Suprapubic skin (tissue), 4 donors: ENCODE data around the gene INSM1. TPM values are rescaled to one million over a fixed set of nuclear protein-coding genes. Genes with fewer than 3 reads are reported as not detected.
A peak's percentile ranks its signal among the peaks of the same experiment; 100 is the strongest.

ENCODE experiments used
- DNase-seq, 2 donors: peaks; one replicate each; pipeline ENCODE4 v3.0.0-alpha.2; 2019; ENCODE audit warnings: low spot score in 2 of 2
- H3K27ac ChIP-seq: fragments of 200-600 bp; sonication (generic); one replicate; pipeline ENCODE4 v1.5.1; 2019
- H3K27me3 ChIP-seq: fragments of 200-600 bp; sonication (generic); one replicate; pipeline ENCODE4 v1.5.1; 2019
- H3K36me3 ChIP-seq: fragments of 200-600 bp; sonication (generic); one replicate; pipeline ENCODE4 v1.5.1; 2019
- H3K4me1 ChIP-seq: fragments of 200-600 bp; sonication (generic); one replicate; pipeline ENCODE4 v1.5.1; 2019
- H3K4me3 ChIP-seq: fragments of 200-600 bp; sonication (generic); one replicate; pipeline ENCODE4 v1.5.1; 2019; ENCODE audit warnings: mild to moderate bottlenecking
- H3K9me3 ChIP-seq: fragments of 200-600 bp; sonication (generic); one replicate; pipeline ENCODE4 v1.5.1; 2019
- EP300 ChIP-seq: sonication (generic); formaldehyde crosslinking; IDR thresholded peaks from one replicate; pipeline ENCODE4 v1.6.1; 2017; ENCODE audit warnings: antibody characterized with exemption
- POLR2A ChIP-seq, 2 donors: fragments of 450-650 bp; IDR thresholded peaks; one replicate each; pipeline ENCODE4 v1.6.1; 2017; ENCODE audit warnings: antibody characterized with exemption in 2 of 2, mild to moderate bottlenecking in 2 of 2, moderate library complexity in 2 of 2
- POLR2AphosphoS5 ChIP-seq, 3 donors: sonication (generic); formaldehyde crosslinking; IDR thresholded peaks; one replicate each; pipeline ENCODE4 v1.6.1; 2017; ENCODE audit warnings: antibody characterized with exemption in 3 of 3
- WGBS: methylation state at CpG from one replicate; pipeline ENCODE4 v1.1.5; 2018; 5-methylcytosine and 5-hydroxymethylcytosine counted together
- total RNA-seq, 4 donors: library from RNA; depleted of rRNA; stranded (reverse); fragments of >200 nt; gene quantifications; one replicate each; pipeline ENCODE4 v1.1.0, GENCODE V29; 2016
- TF ChIP-seq, protein P1 (sequence below), 2 donors: fragments of 200-600 bp in 1 of 2; fragments of 450-650 bp in 1 of 2; sonication (generic) in 1 of 2; IDR thresholded peaks; one replicate each; pipeline ENCODE4 v1.5.1; 2016 to 2019; ENCODE audit warnings: antibody characterized with exemption in 2 of 2, mild to moderate bottlenecking in 1 of 2, moderate library complexity in 1 of 2

The INSM1 gene
- total RNA-seq, 4 donors from 2014 or later: not detected

DNA sequence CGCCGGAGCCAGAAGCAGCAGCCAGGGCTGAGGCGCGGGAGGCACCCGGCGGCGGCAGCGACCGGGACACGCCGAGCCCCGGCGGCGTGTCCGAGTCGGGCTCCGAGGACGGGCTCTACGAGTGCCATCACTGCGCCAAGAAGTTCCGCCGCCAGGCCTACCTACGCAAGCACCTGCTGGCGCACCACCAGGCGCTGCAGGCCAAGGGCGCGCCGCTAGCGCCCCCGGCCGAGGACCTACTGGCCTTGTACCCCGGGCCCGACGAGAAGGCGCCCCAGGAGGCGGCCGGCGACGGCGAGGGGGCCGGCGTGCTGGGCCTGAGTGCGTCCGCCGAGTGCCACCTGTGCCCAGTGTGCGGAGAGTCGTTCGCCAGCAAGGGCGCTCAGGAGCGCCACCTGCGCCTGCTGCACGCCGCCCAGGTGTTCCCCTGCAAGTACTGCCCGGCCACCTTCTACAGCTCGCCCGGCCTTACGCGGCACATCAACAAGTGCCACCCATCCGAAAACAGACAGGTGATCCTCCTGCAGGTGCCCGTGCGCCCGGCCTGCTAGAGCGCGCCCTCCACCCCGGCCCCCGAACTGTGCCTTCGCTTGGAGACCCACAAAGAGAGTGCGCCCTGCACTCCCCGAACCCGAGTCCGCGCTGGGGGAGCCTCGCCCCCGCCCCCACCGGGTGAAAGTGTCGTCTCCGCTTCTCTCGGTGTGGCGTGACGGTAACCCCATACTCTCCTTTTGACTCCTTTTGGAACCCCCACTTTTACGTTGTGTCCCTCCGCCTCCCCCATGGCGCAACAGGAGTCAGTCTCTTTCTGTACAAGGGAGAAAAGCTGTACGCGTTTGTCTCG is 1.6 kb downstream of the INSM1 start:
- no peak for DNase-seq
- TF ChIP-seq POLR2AphosphoS5 (IDR thresholded peaks at IDR 0.05): no peak
- TF ChIP-seq POLR2A (IDR thresholded peaks at IDR 0.05): no peak
- no peak for TF ChIP-seq EP300
- TF ChIP-seq, protein P1, sequence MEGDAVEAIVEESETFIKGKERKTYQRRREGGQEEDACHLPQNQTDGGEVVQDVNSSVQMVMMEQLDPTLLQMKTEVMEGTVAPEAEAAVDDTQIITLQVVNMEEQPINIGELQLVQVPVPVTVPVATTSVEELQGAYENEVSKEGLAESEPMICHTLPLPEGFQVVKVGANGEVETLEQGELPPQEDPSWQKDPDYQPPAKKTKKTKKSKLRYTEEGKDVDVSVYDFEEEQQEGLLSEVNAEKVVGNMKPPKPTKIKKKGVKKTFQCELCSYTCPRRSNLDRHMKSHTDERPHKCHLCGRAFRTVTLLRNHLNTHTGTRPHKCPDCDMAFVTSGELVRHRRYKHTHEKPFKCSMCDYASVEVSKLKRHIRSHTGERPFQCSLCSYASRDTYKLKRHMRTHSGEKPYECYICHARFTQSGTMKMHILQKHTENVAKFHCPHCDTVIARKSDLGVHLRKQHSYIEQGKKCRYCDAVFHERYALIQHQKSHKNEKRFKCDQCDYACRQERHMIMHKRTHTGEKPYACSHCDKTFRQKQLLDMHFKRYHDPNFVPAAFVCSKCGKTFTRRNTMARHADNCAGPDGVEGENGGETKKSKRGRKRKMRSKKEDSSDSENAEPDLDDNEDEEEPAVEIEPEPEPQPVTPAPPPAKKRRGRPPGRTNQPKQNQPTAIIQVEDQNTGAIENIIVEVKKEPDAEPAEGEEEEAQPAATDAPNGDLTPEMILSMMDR (IDR thresholded peaks at IDR 0.05): peak in 1 of 2 donors; percentile 10
- no peaks in the 10 kb centered on the region for H3K9me3 ChIP-seq
- H3K27me3 ChIP-seq: peaks cover 80% of the 10 kb centered on the region
- H3K27ac ChIP-seq: no peak overlapping the region
- H3K4me1 ChIP-seq: peaks cover 49% of the 10 kb centered on the region
- peak overlapping the region; percentile 55 for H3K4me3 ChIP-seq
- WGBS: 14% methylated on average over 20 of the region's 86 CpGs
- H3K36me3 ChIP-seq: no peaks in the 10 kb centered on the region

DNA sequence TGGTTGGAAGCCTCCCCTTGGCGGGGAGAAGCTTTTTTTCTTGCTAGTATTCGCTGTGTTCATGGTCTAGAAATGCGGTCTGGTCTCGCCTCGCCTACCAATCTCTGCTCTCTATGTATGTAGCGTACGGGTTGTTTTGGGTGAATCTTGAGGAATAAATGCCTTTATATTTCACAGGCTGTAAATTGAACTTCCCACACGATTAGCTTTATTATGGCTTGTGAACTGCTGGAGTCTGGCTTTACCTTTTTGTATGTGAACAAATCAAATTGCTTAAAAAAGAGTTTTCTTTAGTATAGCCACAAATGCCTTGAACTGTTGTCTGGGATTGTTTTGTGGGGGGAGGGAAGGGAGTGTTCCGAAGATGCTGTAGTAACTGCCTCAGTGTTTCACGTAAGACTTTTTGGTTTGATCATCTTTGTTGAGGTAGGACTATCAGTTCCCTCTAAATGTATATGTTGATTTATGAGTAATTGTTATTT is 2.2 kb downstream of the INSM1 start:
- no peaks in the 10 kb centered on the region for H3K36me3 ChIP-seq
- H3K4me3 ChIP-seq: no peak overlapping the region
- peaks cover 45% of the 10 kb centered on the region for H3K4me1 ChIP-seq
- H3K27ac ChIP-seq: no peak overlapping the region
- no peaks in the 10 kb centered on the region for H3K9me3 ChIP-seq
- no peak for DNase-seq
- TF ChIP-seq, protein P1 (IDR thresholded peaks at IDR 0.05): no peak
- TF ChIP-seq POLR2A (IDR thresholded peaks at IDR 0.05) (no peak), EP300 (no peak), POLR2AphosphoS5 (IDR thresholded peaks at IDR 0.05) (no peak)
- peaks cover 80% of the 10 kb centered on the region for H3K27me3 ChIP-seq
- 39% methylated on average over 10 of the region's 10 CpGs for WGBS

DNA sequence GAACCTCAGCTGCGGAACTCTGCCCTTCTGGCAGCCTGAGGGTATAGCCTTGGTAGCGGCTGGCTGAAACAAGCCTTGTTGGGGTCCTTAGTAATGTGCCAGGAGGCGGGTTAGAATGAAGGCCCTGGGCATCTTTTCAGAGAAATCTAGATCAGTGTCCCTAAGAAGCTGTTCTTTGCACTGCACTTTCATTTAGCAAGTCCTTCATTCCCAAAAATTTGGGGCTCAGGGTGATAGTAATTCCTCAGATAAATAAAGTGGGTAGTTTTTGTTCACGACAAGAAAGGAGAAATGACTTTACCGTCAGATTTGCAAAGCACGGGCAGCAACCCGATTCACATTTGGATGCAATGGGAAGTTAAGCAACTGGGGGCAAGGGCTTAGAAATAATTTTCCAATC is 3.2 kb downstream of the INSM1 start:
- DNase-seq: no peak
- WGBS: 66% methylated on average over 7 of the region's 7 CpGs
- no peaks in the 10 kb centered on the region for H3K9me3 ChIP-seq
- no peak for TF ChIP-seq EP300
- TF ChIP-seq POLR2AphosphoS5 (IDR thresholded peaks at IDR 0.05): no peak
- TF ChIP-seq, protein P1 (IDR thresholded peaks at IDR 0.05): no peak
- no peak for TF ChIP-seq POLR2A (IDR thresholded peaks at IDR 0.05)
- no peak overlapping the region for H3K4me3 ChIP-seq
- no peak overlapping the region for H3K27ac ChIP-seq
- H3K27me3 ChIP-seq: peaks cover 80% of the 10 kb centered on the region
- H3K36me3 ChIP-seq: no peaks in the 10 kb centered on the region
- H3K4me1 ChIP-seq: peaks cover 41% of the 10 kb centered on the region

DNA sequence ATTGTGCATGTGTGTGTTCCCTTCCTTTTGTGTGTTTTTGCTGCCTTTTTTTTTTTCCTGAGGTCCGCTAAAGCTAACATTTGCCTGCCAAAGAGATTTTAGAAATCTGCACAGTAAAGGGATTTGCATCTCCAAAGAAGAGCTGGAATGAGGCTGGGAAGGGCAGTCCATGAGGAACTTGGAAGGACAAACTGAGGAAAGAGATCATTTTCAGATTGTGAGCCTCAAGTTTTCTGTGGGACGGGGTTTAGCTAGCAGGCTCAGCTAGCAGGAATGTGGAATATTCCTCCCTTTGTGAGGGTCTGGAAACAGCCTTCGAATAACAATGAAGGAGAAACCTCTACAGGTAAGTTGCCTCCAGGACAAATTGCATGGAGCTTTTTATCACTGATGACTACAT is 3.8 kb downstream of the INSM1 start:
- DNase-seq: no peak
- peaks cover 75% of the 10 kb centered on the region for H3K27me3 ChIP-seq
- H3K4me1 ChIP-seq: peaks cover 39% of the 10 kb centered on the region
- H3K36me3 ChIP-seq: no peaks in the 10 kb centered on the region
- 60% methylated on average over 3 of the region's 3 CpGs for WGBS
- no peaks in the 10 kb centered on the region for H3K9me3 ChIP-seq
- no peak overlapping the region for H3K27ac ChIP-seq
- no peak overlapping the region for H3K4me3 ChIP-seq
- no peak for TF ChIP-seq EP300
- TF ChIP-seq POLR2AphosphoS5 (IDR thresholded peaks at IDR 0.05): no peak
- TF ChIP-seq POLR2A (IDR thresholded peaks at IDR 0.05): no peak
- TF ChIP-seq, protein P1 (IDR thresholded peaks at IDR 0.05): no peak

DNA sequence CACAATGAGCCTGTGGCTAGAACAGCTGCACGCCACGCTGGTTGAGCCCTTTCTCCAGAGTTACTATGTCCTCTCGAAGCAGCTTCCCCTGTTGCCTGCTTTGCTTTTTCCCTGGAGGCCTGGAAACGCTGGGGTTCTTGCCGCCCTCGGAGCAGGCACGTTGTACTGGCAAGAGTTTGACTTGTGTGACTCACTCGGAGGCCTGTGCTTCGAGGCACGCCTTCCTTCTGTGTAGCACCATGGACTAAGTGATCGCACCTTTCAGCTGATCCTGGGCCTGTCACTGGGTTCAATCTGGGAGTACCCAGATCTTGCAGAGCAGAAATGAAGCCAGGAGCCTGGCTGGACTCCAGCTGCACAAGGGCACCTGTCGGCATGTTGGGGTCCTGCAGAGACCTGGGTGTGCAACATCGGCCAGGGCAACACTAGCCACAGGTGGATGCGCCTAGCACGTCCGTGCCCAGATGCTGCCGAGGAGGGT is 5.2 kb downstream of the INSM1 start:
- Histone ChIP-seq H3K27me3 (peaks cover 60% of the 10 kb centered on the region), H3K27ac (no peak overlapping the region), H3K4me1 (peaks cover 25% of the 10 kb centered on the region), H3K36me3 (no peaks in the 10 kb centered on the region), H3K4me3 (no peak overlapping the region), H3K9me3 (no peaks in the 10 kb centered on the region)
- 27% methylated on average over 17 of the region's 17 CpGs for WGBS
- no peak for DNase-seq
- TF ChIP-seq, protein P1 (IDR thresholded peaks at IDR 0.05): no peak
- TF ChIP-seq POLR2AphosphoS5 (IDR thresholded peaks at IDR 0.05) (no peak), EP300 (no peak)
